Parathyroid adenoma (tissue), 2 donors: ENCODE data around the gene DUSP12.

Experiments
- H2AFZ ChIP-seq: fragments of 300-600 bp; sonication (generic); one replicate; pipeline ENCODE4 v1.7.0; 2017; ENCODE audit warnings: antibody characterized with exemption, mild to moderate bottlenecking
- H3K27ac ChIP-seq: fragments of 300-600 bp; sonication (generic); one replicate; pipeline ENCODE4 v1.7.0; 2017
- H3K27me3 ChIP-seq: fragments of 300-600 bp; sonication (generic); one replicate; pipeline ENCODE4 v1.7.0; 2017; ENCODE audit warnings: low read length; ENCODE audit not compliant: control insufficient read depth, insufficient read depth
- H3K36me3 ChIP-seq: fragments of 300-600 bp; sonication (generic); one replicate; pipeline ENCODE4 v1.7.0; 2017; ENCODE audit warnings: low read length; ENCODE audit not compliant: control insufficient read depth, insufficient read depth
- H3K4me1 ChIP-seq: fragments of 300-600 bp; sonication (generic); one replicate; pipeline ENCODE4 v1.7.0; 2017; ENCODE audit warnings: control low read depth
- H3K4me2 ChIP-seq: fragments of 300-600 bp; sonication (generic); one replicate; pipeline ENCODE4 v1.7.0; 2017; ENCODE audit warnings: low read length
- H3K4me3 ChIP-seq: fragments of 300-600 bp; sonication (generic); one replicate; pipeline ENCODE4 v1.7.0; 2017; ENCODE audit warnings: low read depth, low read length
- H3K79me2 ChIP-seq: fragments of 300-600 bp; sonication (generic); one replicate; pipeline ENCODE4 v1.7.0; 2017; ENCODE audit warnings: control low read depth
- H3K9ac ChIP-seq: fragments of 300-600 bp; sonication (generic); one replicate; pipeline ENCODE4 v1.7.0; 2017; ENCODE audit warnings: mild to moderate bottlenecking
- H3K9me3 ChIP-seq: fragments of 300-600 bp; sonication (generic); one replicate; pipeline ENCODE4 v1.7.0; 2017; ENCODE audit warnings: low read length; ENCODE audit not compliant: control insufficient read depth
- TF ChIP-seq, protein P1 (sequence below): fragments of 300-600 bp; sonication (generic); IDR thresholded peaks from one replicate; pipeline ENCODE4 v1.7.0; 2017; ENCODE audit warnings: antibody characterized with exemption, mild to moderate bottlenecking
- donor health status: primary hyperparathyroidism.

DUSP12 gene

DNA sequence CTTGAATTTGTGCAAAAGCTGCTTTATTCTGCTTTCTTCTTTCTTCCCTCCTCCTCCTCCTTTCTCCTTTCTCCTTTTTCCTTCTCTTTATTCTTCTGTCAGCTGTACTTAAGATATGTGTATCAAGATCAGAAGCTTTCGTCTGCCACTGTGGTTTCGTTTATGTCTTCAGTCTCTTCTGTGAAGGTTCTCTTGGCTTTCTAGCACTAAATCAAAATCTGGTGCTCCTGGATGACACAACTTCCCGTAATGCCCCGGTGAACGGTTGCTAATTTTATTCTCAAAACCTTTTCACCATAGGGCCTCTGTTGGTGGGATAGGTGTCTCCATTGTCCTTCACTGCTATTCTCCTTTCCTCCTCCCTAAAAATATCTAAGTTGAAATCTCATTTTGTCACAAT lies 21.6 kb downstream of the DUSP12 start:
- H3K4me1 ChIP-seq, result peaks cover 3% of the 10 kb centered on the region

DNA sequence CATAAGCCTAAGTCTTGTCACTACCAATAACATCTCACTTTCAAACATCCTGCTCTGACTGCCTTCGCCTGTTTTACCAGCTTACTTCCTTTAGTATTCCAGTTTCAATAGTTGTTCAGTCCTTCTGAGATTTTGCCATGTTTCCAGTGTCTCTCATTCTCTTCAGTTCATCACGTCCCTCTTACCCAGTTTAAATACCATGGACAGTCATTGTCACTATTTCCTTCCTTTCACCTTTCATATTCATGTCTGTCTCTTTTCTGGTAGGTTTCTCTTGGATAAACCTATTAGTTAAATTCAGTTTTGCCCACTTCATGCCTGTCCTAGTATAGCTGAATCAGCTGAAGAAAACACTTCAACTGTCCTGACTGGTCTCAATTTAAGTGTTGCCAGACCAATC lies 22.4 kb downstream of the DUSP12 start:
- H3K4me1 ChIP-seq, result peaks cover 3% of the 10 kb centered on the region
- TF ChIP-seq, protein P1, sequence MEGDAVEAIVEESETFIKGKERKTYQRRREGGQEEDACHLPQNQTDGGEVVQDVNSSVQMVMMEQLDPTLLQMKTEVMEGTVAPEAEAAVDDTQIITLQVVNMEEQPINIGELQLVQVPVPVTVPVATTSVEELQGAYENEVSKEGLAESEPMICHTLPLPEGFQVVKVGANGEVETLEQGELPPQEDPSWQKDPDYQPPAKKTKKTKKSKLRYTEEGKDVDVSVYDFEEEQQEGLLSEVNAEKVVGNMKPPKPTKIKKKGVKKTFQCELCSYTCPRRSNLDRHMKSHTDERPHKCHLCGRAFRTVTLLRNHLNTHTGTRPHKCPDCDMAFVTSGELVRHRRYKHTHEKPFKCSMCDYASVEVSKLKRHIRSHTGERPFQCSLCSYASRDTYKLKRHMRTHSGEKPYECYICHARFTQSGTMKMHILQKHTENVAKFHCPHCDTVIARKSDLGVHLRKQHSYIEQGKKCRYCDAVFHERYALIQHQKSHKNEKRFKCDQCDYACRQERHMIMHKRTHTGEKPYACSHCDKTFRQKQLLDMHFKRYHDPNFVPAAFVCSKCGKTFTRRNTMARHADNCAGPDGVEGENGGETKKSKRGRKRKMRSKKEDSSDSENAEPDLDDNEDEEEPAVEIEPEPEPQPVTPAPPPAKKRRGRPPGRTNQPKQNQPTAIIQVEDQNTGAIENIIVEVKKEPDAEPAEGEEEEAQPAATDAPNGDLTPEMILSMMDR, result no peak
- no peak overlapping the region for H3K4me3 ChIP-seq
- H3K79me2 ChIP-seq, result peaks cover 7% of the 10 kb centered on the region
- H3K9me3 ChIP-seq, result no peaks in the 10 kb centered on the region
- no peaks in the 10 kb centered on the region for H3K27me3 ChIP-seq
- no peak overlapping the region for H3K9ac ChIP-seq
- H2AFZ ChIP-seq, result no peak overlapping the region
- H3K27ac ChIP-seq, result no peak overlapping the region
- no peak overlapping the region for H3K4me2 ChIP-seq
- H3K36me3 ChIP-seq, result no peaks in the 10 kb centered on the region

More for the DNA sequence above, 21.6 kb downstream of the DUSP12 start:
- Histone ChIP-seq H3K79me2 (peaks cover 9% of the 10 kb centered on the region), H3K36me3 (no peaks in the 10 kb centered on the region), H3K27ac (no peak overlapping the region), H3K9ac (no peak overlapping the region), H3K4me2 (no peak overlapping the region), H3K9me3 (no peaks in the 10 kb centered on the region), H2AFZ (no peak overlapping the region), H3K4me3 (no peak overlapping the region), H3K27me3 (no peaks in the 10 kb centered on the region)
- TF ChIP-seq, protein P1, result no peak

DNA sequence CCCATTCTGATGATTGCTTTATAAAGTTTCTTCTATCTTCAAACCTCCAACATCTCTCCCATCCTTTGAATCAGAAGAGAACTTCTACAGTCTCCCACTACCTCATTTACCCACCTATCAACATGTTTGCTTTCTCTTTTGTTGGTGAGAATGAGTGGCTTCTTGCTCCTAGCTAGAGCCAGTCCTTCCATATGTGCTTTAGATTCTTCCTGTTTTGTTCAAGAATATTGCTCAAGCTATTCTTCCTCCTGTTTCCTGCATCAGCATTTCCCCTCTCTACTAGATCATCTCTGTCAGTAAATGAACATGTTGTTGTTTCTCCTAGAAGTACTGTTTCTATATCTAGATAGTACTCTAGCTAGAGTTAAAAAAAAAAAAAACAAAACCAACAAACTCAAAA lies 22.8 kb downstream of the DUSP12 start:
- Histone ChIP-seq H2AFZ (no peak overlapping the region), H3K4me2 (no peak overlapping the region), H3K27me3 (no peaks in the 10 kb centered on the region), H3K4me3 (no peak overlapping the region), H3K27ac (no peak overlapping the region), H3K9ac (no peak overlapping the region), H3K4me1 (peaks cover under 1% of the 10 kb centered on the region), H3K9me3 (no peaks in the 10 kb centered on the region), H3K36me3 (no peaks in the 10 kb centered on the region), H3K79me2 (peaks cover 6% of the 10 kb centered on the region)
- TF ChIP-seq, protein P1, result no peak

DNA sequence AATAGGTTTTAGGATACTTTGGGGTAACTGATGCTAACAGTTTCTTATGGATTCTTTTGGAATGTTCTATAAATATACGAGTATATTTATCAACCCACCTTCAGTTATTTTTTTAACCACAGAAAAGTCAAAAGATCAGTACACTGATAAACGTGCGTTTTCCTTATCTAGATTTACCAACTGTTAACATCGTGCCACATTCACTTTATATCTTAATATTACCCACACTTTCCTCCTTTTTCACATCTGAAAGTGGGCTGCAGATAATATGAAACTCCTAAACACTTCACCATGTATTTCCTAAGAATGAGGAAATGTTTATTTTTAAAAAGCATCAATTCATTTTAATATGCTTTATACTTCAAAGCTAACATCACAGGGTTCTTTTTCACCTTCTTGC lies 24.2 kb downstream of the DUSP12 start:
- H3K4me3 ChIP-seq, result no peak overlapping the region
- no peaks in the 10 kb centered on the region for H3K9me3 ChIP-seq
- H3K79me2 ChIP-seq, result peaks cover 3% of the 10 kb centered on the region
- no peak overlapping the region for H3K27ac ChIP-seq
- no peak overlapping the region for H3K9ac ChIP-seq
- TF ChIP-seq, protein P1, result no peak
- no peak overlapping the region for H2AFZ ChIP-seq
- H3K4me2 ChIP-seq, result no peak overlapping the region
- H3K27me3 ChIP-seq, result no peaks in the 10 kb centered on the region
- no peaks in the 10 kb centered on the region for H3K36me3 ChIP-seq
- no peaks in the 10 kb centered on the region for H3K4me1 ChIP-seq

DNA sequence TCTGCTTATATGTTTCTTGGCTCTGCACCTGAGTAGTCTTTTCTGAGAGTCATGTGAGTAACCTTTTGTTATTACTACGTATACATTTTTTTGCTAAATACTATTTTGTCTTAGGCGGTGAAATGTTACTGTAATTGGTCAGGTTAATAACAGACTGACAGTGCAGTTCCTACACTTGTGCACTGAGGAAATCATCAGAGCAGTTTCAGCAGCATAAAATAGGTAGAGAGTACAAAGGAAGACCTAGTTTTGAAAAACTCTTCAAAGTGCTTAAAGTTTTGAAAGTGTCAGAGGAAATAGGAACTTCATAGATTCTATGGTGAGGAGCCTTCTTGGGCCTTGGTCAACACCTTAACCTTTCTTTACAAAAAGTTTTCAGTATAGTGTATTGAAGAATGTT lies 27.7 kb downstream of the DUSP12 start:
- Histone ChIP-seq H3K4me1 (no peaks in the 10 kb centered on the region), H3K4me2 (no peak overlapping the region), H2AFZ (no peak overlapping the region), H3K9ac (no peak overlapping the region), H3K27ac (no peak overlapping the region), H3K27me3 (no peaks in the 10 kb centered on the region), H3K4me3 (no peak overlapping the region), H3K36me3 (no peaks in the 10 kb centered on the region), H3K9me3 (no peaks in the 10 kb centered on the region), H3K79me2 (no peaks in the 10 kb centered on the region)
- TF ChIP-seq, protein P1, result no peak
